ENCODE results near the gene ELOF1.
"Not testable (repeated sequence)": the region's sequence is repeated elsewhere in the genome, so short reads cannot be mapped to it uniquely, and the experiment has no call there.

Gene ELOF1

DNA sequence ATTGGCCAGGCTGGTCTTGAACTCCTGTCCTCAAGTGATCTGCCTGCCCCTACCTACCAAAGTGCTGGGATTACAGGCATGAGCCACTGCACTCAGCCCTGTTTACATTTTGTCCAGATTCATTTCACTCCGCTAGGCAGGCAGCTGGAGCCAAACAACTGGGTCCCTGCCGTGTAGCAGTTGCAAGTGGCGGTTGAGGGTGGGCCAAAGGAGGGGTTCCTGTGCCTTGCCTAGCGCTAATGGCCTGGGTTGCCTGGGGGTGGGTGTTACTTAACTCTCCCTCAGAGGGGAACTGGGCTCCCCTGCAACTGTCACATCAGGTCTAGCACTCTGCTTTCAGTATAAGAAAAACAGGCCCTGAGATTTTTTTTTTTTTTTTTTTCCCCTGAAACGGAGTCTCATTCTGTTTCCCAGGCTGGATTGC, 11.0 kb upstream of the ELOF1 start:
- DNase-seq (ENCODE audit: low spot score) = no peak

DNA sequence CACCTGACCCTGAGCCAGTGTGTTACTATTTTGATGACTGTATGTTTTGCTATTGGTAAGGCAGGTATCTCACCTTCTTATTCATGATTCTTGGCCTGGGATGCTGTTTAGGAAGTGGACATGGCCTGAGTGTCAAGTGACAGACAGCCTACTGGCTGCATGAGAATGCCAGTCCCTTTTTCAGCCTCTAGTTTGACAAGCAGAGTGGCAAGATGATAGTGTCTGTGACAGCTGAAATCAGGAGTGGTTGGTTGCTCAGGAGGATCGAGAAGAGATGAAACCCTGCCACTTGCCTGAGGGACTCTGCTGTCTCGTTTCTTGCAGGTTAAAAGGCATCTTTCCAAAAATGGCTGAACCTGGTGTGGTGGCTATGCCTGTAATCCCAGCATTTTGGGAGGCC, 7.1 kb upstream of the ELOF1 start:
- no peak for DNase-seq (ENCODE audit: low spot score)

DNA sequence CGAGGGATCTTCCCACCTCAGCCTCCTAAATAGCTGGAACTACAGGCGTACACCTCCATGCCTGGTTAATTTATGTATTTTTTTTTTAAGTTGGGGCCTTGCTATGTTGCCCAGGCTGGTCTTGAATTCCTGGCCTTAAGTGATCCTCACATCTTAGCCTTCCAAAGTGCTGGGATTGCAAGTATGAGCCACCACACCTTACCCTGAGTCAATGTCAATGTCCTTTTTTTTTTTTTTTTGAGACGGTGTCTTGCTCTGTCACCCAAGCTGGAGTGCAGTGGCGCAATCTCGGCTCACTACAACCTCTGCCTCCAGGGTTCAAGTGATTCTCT, 6.6 kb upstream of the ELOF1 start:
- not testable (repeated sequence) for DNase-seq (ENCODE audit: low spot score)

DNA sequence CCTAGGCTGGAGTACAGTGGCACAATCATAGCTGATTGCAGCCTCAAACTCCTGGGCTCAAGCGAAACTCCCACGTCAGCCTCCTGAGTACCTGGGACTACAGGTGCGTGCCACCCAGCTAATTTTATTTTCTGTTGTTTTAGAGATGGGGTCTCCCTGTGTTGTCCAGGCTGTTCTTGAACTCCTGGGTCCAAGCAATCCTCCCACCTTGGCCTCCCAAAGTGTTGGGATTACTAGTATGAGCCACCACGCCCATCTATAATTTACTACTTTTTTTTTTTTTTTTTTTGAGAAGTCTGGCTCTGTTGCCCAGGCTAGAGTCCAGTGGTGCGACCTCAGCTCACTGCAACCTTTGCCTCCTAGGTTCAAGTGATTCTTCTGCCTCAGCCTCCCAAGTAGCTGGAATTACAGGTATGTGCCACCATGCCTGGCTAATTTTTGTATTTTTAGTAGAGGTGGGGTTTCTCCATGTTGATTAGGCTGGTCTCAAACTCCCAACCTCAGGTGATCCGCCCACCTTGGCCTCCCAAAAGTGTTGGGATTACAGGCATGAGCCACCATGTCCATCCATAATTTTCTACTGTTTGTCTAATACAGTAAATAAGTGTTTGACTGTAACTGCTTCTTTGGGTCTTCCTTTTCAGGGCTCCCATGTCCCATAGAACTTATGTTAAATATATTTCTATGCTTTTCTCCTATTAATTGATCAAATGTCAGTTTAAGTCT, 5.2 kb upstream of the ELOF1 start:
- DNase-seq (ENCODE audit: low spot score) = not testable (repeated sequence)

DNA sequence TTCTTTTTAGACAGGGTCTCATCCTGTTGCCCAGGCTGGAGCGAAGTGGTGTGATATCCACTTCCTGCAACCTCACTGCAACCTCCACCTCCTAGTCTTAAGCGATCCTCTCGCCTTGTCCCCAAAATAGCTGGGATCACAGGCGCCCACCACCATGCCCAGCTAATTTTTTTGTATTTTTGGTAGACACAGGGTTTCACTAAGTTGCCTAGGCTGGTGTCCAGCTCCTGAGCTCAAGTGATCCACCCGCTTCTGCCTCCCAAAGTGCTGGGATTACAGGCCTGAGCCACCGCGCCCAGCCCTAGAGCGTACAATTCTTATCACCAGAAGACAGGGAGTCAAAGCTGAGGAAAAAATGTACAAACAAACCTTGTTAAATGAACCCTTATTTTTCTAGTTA, 4.5 kb upstream of the ELOF1 start:
- DNase-seq (ENCODE audit: low spot score) = no peak

DNA sequence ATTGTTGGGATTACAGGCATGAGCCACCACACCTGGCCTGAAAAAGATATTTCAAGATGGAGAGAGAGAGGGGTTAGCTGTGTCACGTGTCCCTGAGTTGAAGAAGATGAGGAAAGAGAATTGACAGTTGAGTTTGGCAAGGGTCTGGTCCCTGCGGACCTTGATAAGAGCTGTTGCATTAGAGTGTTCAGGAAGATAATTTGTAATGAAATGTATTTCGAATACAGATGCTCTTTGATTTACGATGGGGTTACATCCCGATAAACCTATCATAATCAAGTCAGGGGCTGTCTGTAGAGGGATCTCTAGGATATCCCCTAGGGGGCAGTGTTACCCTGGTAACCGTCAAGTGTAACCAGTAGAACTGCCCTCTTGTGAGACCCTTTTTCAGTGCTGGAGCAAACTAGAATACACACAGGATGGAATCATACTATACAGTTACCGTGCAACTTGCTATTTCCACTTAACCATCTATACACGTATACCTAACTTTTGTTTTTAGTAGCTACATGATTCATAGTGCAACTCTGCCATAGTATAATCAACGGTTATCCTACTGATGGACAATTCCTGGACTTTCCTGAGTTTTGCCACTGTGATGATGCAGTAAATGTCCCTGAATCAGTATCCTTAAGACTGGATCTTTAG, 1.5 kb upstream of the ELOF1 start:
- DNase-seq (ENCODE audit: low spot score) = peak; percentile 66

DNA sequence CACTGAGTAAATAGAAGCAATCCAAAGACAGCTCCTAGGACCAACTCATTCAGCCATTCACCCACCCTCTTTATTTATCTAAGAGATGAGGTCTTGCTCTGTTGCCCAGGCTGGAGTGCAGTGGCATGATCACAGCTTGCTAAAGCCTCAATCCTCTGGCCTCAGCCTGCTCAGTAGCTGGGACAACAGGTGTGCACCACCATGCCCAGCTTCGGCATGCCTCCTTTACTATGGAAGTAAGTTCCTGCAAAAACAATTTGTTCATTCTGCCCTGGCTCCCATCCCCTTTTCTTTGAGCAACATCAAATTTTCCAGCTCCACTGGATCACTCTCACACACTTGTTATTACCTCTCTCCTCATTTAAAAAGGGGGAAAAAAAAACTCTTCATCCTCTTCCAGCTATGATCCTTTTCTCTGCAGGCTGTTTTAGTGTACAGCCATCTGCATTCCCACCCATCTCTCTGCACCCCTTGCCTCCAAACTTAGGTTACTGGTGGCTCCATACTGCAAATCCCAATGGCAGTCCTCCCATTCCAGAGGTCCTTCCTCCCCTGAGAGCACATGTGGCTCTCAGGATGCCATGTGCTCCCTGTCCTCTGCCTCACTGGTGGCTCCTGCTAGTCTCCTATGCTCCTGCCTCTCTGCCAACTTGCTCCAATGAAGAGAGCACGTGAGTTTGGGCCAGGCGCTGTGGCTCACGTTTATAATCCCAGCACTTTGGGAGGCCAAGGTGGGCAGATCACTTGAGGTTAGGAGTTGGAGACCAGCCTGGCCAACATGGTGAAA, 2.2 kb downstream of the ELOF1 start:
- no peak for DNase-seq (ENCODE audit: low spot score)

DNA sequence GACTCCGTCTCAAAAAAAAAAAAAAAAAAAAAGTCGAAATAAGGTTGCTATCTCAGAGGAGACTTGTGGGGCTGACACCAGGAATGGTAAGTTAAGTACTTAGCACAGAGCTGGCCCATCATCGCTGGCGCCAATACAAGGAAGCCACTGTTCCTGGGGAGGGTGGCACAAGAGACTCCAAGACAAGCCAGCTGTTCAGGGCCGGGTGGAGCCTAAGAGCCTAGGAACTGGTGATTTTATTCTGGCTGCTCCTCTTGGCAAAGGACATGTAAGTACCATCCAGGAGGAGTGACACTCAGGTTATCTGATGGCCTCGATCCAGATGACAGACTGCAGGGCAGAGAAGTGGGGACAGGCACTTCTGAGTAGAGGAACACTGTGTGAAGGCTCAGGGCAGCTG, 3.8 kb downstream of the ELOF1 start:
- no peak for DNase-seq (ENCODE audit: low spot score)

DNA sequence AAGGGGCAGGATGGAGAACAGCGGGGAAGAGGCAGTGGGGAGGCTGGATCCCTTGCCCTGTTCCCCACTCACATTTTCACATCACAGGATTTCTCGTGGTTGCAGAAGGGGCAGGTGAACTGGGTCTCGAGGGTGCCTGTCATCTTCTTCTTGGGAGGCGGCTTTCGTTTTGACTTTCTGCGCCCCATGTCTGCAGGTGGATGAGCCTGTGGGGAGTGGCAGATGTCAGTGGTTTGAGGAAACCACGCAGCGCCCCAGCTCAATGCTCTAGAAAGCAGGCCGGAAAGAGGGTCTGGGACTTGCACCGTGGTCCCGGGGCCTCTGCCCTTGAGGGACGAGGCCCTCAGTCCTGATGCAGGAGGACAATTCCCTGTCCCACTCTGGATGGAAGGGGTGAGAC, 4.9 kb downstream of the ELOF1 start:
- DNase-seq (ENCODE audit: low spot score) = no peak

DNA sequence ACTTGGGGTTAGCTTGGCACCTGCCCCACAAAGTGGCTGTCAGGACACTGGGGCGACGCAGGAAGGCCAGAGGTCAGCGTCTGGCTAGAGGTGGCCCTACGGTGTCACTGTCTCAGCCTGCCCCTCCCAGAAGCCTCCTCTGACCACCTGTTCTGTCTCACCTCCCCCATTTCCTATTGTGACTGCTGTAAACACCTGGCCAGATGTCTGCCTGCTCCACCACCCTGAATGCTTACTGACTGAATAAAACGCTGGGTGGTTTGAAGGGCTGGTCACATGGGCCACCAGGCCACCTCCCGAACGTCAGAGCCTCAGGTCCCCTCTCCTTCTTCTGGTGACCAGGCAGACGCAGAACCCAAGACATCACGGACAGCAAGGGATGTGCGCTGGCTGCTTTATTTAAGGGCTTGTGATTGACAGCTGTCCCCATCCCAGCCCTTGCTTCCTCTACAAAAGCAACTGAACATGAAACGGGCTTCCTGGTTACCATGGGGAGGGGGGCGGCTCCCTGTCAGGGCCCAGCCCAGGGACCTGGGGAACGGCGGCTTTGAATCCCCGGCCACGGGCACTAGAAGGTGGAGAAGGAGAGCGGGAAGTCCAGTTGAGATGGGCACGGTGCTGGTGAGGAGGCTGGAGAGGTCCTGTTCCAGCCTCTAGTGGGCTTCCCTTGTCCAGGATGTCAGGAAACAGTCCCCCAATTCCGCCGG, 6.2 kb downstream of the ELOF1 start:
- DNase-seq (ENCODE audit: low spot score) = no peak

DNA sequence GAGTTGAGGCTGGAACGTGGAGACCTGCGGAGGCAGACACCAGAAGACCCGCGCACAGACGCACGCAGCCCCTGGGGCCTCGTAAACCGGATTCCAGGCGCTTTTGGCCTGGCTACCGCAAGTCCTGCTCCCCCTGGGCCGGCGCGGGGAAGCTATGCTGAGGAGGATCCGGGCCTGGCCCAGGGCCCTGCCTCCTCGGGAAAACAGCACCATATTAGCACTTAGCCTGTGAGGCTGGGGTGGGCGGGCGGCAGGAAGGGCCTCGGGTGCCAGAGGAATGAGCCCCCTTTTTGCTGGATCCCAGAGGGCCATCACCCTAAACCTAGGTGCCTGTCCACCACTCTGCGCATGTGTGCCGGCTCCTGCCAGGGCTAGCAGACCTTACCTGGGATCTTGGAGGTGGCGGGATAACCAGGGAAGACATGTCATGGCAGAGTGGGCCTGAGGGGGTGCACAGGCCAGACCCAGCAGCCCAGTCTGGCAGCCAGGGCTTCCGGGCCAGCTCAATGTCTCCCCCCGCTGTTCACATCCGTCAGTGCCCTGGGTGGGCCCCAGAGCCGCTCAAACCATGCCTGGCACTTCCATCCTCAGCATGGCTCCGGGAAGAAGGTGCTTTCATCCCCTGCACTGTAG, 7.3 kb downstream of the ELOF1 start:
- no peak for DNase-seq (ENCODE audit: low spot score)

DNA sequence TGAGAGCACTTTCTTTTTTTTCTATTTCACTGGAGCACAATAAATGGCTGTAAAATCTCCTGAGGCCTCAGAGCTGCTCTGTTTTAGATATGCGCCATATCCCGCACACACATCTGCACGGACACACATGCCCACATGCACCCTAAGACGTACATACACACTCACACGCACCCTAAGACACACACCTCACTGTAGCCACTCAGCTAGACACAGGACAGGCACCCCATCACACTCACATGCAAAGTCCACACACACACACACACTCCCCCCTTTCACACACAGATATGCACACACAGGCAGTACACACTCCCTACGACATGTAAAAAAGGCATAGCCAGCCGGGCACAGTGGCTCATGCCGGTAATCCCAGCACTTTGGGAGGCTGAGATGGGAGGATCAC, 8.8 kb downstream of the ELOF1 start:
- DNase-seq (ENCODE audit: low spot score) = no peak

DNA sequence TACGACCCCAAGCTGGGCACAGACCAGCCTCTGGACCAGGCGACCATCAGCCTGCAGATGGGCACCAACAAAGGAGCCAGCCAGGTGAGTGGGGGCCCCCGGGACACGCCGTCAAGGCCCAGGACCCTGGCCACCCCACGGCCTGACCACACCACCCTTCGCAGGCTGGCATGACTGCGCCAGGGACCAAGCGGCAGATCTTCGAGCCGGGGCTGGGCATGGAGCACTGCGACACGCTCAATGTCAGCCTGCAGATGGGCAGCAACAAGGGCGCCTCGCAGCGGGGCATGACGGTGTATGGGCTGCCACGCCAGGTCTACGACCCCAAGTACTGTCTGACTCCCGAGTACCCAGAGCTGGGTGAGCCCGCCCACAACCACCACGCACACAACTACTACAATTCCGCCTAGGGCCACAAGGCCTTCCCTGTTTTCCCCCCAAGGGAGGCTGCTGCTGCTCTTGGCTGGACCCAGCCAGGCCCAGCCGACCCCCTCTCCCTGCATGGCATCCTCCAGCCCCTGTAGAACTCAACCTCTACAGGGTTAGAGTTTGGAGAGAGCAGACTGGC, 9.6 kb downstream of the ELOF1 start:
- DNase-seq (ENCODE audit: low spot score) = no peak

DNA sequence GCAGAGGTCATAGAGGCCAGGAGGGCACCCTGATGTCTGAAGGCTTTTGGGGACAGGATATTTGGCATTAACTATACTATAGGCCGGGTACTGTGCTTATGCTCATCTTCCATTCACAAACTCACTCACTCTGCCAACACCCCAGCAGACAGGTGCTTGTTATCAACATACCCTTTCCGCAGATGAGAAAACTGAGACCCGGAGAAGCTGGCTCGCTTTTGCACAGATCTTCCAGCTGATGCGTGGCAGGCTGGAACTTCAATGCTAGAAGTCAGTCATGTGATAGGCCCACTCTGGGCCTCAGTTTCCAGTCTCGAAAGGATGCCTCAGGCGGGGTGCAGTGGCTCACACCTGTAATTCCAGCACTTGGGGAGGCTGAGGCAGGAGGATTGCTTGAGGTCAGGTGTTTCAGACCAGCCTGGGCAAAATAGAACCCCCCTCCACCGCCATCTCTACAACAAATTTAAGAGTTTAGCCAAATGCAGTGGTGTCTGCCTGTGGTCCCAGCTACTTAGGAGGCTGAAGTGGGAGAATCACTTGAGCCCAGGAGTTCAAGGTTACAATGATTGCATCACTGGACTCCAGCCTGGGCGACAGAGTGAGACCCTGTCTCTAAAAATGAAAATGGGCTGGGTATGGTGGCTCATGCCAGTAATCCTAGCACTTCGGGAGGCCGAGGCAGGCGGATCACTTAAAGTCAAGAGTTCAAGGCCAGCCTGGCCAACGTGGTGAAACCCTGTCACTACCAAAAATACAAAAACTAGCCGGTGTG, 10.9 kb downstream of the ELOF1 start:
- no peak for DNase-seq (ENCODE audit: low spot score)

DNA sequence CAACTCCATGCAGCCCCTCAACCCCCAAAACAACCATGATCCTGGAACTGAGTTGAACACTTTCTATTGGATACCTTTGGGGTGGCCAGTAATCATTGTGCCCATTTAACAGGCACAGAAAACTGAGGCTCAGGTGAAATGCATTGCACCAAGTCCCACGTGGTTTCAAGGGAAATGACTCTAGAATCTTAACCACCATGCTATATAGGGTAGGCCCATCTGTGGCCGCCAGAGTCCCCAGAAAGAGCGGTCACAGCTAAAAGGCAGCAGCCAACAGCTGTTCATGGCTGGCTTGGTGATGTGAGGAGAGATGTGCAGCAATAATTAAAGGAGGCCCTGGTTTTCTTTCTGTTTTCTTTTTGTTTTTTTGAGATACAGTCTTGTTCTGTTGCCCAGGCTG, 17.8 kb downstream of the ELOF1 start:
- DNase-seq (ENCODE audit: low spot score) = no peak

DNA sequence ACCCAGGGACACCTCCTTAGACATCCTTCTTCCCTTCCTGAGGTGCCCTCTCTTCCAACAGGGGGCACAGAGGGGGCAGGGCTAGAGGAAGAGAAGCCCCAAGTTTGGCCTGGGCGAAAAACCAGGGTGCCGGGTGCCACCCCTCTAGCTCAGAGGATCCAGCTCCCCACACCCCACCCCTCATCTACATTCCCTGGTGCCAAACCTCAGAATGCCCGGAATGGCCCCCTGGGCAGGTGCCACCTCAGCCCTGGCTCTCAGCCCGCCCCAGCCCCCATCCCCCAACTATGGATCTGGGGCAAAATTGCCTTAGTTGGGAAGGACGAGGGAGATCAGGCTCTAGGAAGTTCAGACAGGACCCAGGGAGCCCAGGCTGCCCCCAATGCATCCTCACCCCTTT, 18.4 kb downstream of the ELOF1 start:
- DNase-seq (ENCODE audit: low spot score) = no peak

DNA sequence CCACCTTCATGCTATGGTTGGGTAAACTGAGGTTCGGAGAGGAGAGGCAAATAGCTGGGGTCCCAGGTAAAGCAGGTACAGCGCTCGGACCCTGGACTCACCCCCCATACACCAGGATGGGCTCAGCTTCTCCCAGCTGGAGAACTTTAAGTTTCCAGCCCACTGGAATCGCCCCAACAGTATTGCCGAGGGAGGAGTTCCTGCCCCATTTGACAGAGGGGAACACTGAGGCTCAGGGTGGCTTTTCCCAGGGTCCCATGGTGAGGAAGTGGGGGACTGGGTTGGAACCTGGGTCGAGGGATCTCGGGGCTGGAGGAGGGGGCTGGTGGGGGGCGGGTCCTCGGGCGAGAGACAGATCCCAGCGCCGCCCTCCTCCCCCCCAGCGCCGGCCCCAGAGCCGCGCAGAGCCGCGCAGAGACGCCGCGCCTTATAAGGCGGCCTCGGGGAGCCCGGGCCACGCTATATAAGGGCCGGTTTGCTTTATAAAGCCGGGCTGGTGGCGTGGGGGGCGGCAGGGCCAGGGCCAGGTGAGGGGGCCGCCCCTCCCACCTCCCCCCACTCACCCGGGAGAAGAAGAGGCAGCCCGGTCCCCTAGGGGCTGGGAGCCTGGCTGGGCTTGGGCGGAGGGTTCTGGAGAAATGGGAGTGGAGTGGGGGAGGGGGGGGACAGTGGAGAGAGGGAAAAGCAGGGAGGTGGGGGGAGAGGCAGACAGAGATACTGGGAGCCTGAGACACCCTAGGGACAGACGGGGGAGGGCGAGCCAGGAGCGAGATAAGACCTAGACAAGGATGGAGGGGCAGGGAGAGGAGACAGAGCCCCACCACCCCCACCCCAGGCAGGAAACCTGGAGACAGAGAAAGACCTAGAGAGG, 19.3 kb downstream of the ELOF1 start:
- DNase-seq (ENCODE audit: low spot score) = no peak

DNA sequence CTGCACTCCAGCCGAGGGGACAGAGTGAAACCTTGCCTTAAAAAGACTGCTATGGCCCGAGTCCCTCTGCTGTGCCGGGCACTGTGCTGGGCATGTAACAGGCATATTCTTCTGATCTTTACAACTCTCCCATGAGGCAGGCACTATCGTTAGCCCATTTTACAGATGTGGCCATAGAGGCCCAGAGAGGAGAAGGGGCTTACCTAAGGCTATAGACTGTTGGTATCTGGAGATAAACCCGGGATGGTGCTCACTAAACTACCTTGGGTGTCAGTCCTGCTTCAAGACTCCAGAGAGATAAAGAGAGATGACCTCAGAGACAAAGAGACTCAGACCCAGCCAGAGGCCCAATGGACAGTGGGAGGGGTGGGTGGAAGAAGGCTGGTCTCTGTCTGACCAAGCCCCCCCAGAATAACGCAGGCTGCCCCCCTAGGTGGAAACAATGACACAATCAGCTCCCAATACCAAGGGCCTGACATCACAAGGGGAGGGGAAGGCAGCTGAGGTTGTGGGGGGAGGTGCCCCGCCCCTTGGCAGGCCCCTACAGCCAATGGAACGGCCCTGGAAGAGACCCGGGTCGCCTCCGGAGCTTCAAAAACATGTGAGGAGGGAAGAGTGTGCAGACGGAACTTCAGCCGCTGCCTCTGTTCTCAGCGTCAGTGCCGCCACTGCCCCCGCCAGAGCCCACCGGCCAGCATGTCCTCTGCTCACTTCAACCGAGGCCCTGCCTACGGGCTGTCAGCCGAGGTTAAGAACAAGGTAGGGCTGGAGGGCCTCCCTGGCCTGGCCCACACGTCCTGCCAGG, 20.6 kb downstream of the ELOF1 start, which contains the start of gene CNN1:
CNN1 (plus strand) TSS at position 620 of the 805 bp plus-strand sequence; CDS start at position 697, 77 bp downstream.
- DNase-seq (ENCODE audit: low spot score) = no peak

Measured in LoVo (cell line).